ENCODE measurements around the gene EYA2. TPM values are rescaled to one million over a fixed set of nuclear protein-coding genes. Genes with fewer than 3 reads are reported as not detected.

EYA2 gene
- total RNA-seq, 1 donor from 2014 or later: 9.0 TPM

GRCh38 chr20:47124181-47124717, 229.6 kb downstream of the EYA2 start:
- TF ChIP-seq CTCF (IDR thresholded peaks at IDR 0.05; ENCODE audit: unreplicated experiment): no peak
- Mint-ChIP-seq H3K27ac (no peak overlapping the region), H3K4me3 (no peak overlapping the region), H3K9me3 (no peaks in the 10 kb centered on the region), H3K27me3 (ENCODE audit: low read depth) (no peaks in the 10 kb centered on the region), H3K4me1 (peaks cover 34% of the 10 kb centered on the region), H3K36me3 (no peaks in the 10 kb centered on the region)
- no peak for DNase-seq (ENCODE audit: low spot score in 2 of 2, unreplicated experiment in 2 of 2)

- peak overlapping the region; percentile 74 for H3K27ac Mint-ChIP-seq
Measured at GRCh38 chr20:47125508-47125757, 230.8 kb downstream of the EYA2 start.

GRCh38 chr20:47125758-47126591, 231.3 kb downstream of the EYA2 start:
- H3K9me3 Mint-ChIP-seq: no peaks in the 10 kb centered on the region
- no peaks in the 10 kb centered on the region for H3K27me3 Mint-ChIP-seq (ENCODE audit: low read depth)
- peak overlapping the region; percentile 74 for H3K27ac Mint-ChIP-seq
- no peaks in the 10 kb centered on the region for H3K36me3 Mint-ChIP-seq
- DNase-seq (ENCODE audit: low spot score in 2 of 2, unreplicated experiment in 2 of 2): no peak
- no peak overlapping the region for H3K4me3 Mint-ChIP-seq
- TF ChIP-seq CTCF (IDR thresholded peaks at IDR 0.05; ENCODE audit: unreplicated experiment): no peak
- H3K4me1 Mint-ChIP-seq: peaks cover 34% of the 10 kb centered on the region

More at GRCh38 chr20:47125508-47125757, 230.8 kb downstream of the EYA2 start:
- DNase-seq (ENCODE audit: low spot score in 2 of 2, unreplicated experiment in 2 of 2): no peak
- Mint-ChIP-seq H3K27me3 (ENCODE audit: low read depth) (no peaks in the 10 kb centered on the region), H3K36me3 (no peaks in the 10 kb centered on the region), H3K4me1 (peaks cover 34% of the 10 kb centered on the region), H3K4me3 (no peak overlapping the region), H3K9me3 (no peaks in the 10 kb centered on the region)
- TF ChIP-seq CTCF (IDR thresholded peaks at IDR 0.05; ENCODE audit: unreplicated experiment): no peak

- Mint-ChIP-seq H3K27me3 (ENCODE audit: low read depth) (no peaks in the 10 kb centered on the region), H3K9me3 (peaks cover 5% of the 10 kb centered on the region), H3K27ac (peak overlapping the region; percentile 67), H3K4me1 (peaks cover 34% of the 10 kb centered on the region), H3K4me3 (no peak overlapping the region), H3K36me3 (no peaks in the 10 kb centered on the region)
- no peak for TF ChIP-seq CTCF (IDR thresholded peaks at IDR 0.05; ENCODE audit: unreplicated experiment)
- DNase-seq (ENCODE audit: low spot score in 2 of 2, unreplicated experiment in 2 of 2): no peak
Measured at GRCh38 chr20:47126709-47127108, 232.1 kb downstream of the EYA2 start.

GRCh38 chr20:47127546-47127945, 232.9 kb downstream of the EYA2 start:
- peak overlapping the region; percentile 67 for H3K27ac Mint-ChIP-seq
- peaks cover 5% of the 10 kb centered on the region for H3K9me3 Mint-ChIP-seq
- H3K4me3 Mint-ChIP-seq: no peak overlapping the region
- H3K36me3 Mint-ChIP-seq: no peaks in the 10 kb centered on the region
- no peak for DNase-seq (ENCODE audit: low spot score in 2 of 2, unreplicated experiment in 2 of 2)
- peaks cover 34% of the 10 kb centered on the region for H3K4me1 Mint-ChIP-seq
- no peak for TF ChIP-seq CTCF (IDR thresholded peaks at IDR 0.05; ENCODE audit: unreplicated experiment)
- H3K27me3 Mint-ChIP-seq (ENCODE audit: low read depth): no peaks in the 10 kb centered on the region
